Caco-2 (cell line): ENCODE measurements around the gene OAT. TPM values are rescaled to one million over a fixed set of nuclear protein-coding genes. Genes with fewer than 3 reads are reported as not detected.

Experiments
- BruUV-seq: library from RNA; stranded (reverse); fragments of 400-500 nt; replicated peaks from 2 replicates; lab custom pipeline; 2021; lab: Mats Ljungman, UMichigan
- CTCF ChIA-PET: fragments of 300-600 bp; sonication (Branson Sonifier 250); formaldehyde crosslinking; loops from one replicate; lab custom pipeline; 2022; ENCODE audit warnings: antibody characterized with exemption; lab: Charles Lee
- POLR2A ChIA-PET: fragments of 300-600 bp; sonication (Branson Sonifier 250); formaldehyde crosslinking; loops from one replicate; lab custom pipeline; 2022; ENCODE audit warnings: antibody characterized with exemption; lab: Charles Lee
- DNase-seq, 2 experiments: peaks; one replicate each; pipeline versions ENCODE4 v3.0.0 to v3.0.0-alpha.2; 2020 to 2022
- H3K27me3 ChIP-seq: replicated peaks from 2 replicates; pipeline ENCODE4 v1.6.0; 2011; ENCODE audit warnings: low read length; ENCODE audit not compliant: control insufficient read depth, insufficient read depth
- H3K36me3 ChIP-seq: 2 replicates; pipeline ENCODE4 v1.5.1; 2011; ENCODE audit warnings: low read length; ENCODE audit not compliant: control insufficient read depth, insufficient read depth
- H3K4me1 ChIP-seq: fragments of 250-450 bp; sonication (Bioruptor Pico); 2 replicates; pipeline ENCODE4 v1.5.1; 2020; ENCODE audit warnings: mild to moderate bottlenecking
- H3K4me3 ChIP-seq: 2 replicates; pipeline ENCODE4 v1.5.1; 2011; ENCODE audit warnings: low read depth, mild to moderate bottlenecking, control low read depth, low read length
- H3K9me3 ChIP-seq: fragments of 250-450 bp; sonication (Bioruptor Pico); 2 replicates; pipeline ENCODE4 v1.5.1; 2020; ENCODE audit warnings: mild to moderate bottlenecking, moderate library complexity
- H3K27ac Mint-ChIP-seq: one replicate; pipeline ENCODE4 v1.8.0; 2022; ENCODE audit warnings: mixed read lengths; ENCODE audit not compliant: unreplicated experiment
- H3K27me3 Mint-ChIP-seq: one replicate; pipeline ENCODE4 v1.8.0; 2022; ENCODE audit warnings: mixed read lengths; ENCODE audit not compliant: insufficient read depth, unreplicated experiment
- H3K36me3 Mint-ChIP-seq: one replicate; pipeline ENCODE4 v1.8.0; 2022; ENCODE audit warnings: mild to moderate bottlenecking, mixed read lengths; ENCODE audit not compliant: insufficient read depth, unreplicated experiment
- H3K4me1 Mint-ChIP-seq: one replicate; pipeline ENCODE4 v1.8.0; 2022; ENCODE audit warnings: low read depth, mixed read lengths; ENCODE audit not compliant: unreplicated experiment
- H3K4me3 Mint-ChIP-seq: one replicate; pipeline ENCODE4 v1.8.0; 2022; ENCODE audit warnings: mild to moderate bottlenecking, moderate library complexity, mixed read lengths; ENCODE audit not compliant: unreplicated experiment
- H3K9me3 Mint-ChIP-seq: one replicate; pipeline ENCODE4 v1.8.0; 2022; ENCODE audit warnings: mixed read lengths; ENCODE audit not compliant: unreplicated experiment
- intact Hi-C: fragments of 100-400 bp; cut with micrococcal nuclease; formaldehyde crosslinking; loops from one replicate; pipeline ENCODE4 v1.10.0; 2022; ENCODE audit not compliant: unreplicated experiment
- total RNA-seq: library from RNA; stranded (reverse); gene quantifications from 2 replicates; pipeline ENCODE4 v1.2.3, GENCODE V29; 2022
- TF ChIP-seq, protein P1 (sequence below), 2 experiments: fragments of 200-600 bp in 1 of 2; IDR thresholded peaks; 1 replicate in 1 of 2; 2 replicates in 1 of 2; pipeline versions ENCODE4 v1.5.1 to v1.8.0; 2011 to 2022; ENCODE audit warnings: antibody characterized with exemption in 1 of 2, control low read depth in 1 of 2, inconsistent platforms in 1 of 2, low read depth in 1 of 2, low read length in 1 of 2, mild to moderate bottlenecking in 1 of 2, moderate library complexity in 1 of 2; ENCODE audit not compliant: insufficient read depth in 1 of 2, severe bottlenecking in 1 of 2, unreplicated experiment in 1 of 2

OAT gene
- total RNA-seq, 1 experiment from 2014 or later = 312 TPM

GRCh38 chr10:124377101-124377500, 41.6 kb downstream of the OAT start:
- no peak overlapping the region for H3K27ac Mint-ChIP-seq
- H3K4me3 ChIP-seq = no peak overlapping the region
- no peaks in the 10 kb centered on the region for H3K9me3 Mint-ChIP-seq
- no peaks in the 10 kb centered on the region; the same call in 1 of the 2 replicates for H3K27me3 ChIP-seq
- CTCF ChIA-PET = interaction anchor here (2.0 kb wide), 1 partner anchor 12 kb away, joined by 6 read pairs; no protein-coding TSS in a partner anchor
- peaks cover 5% of the 10 kb centered on the region for H3K36me3 Mint-ChIP-seq
- H3K4me1 Mint-ChIP-seq = no peaks in the 10 kb centered on the region
- TF ChIP-seq, protein P1, sequence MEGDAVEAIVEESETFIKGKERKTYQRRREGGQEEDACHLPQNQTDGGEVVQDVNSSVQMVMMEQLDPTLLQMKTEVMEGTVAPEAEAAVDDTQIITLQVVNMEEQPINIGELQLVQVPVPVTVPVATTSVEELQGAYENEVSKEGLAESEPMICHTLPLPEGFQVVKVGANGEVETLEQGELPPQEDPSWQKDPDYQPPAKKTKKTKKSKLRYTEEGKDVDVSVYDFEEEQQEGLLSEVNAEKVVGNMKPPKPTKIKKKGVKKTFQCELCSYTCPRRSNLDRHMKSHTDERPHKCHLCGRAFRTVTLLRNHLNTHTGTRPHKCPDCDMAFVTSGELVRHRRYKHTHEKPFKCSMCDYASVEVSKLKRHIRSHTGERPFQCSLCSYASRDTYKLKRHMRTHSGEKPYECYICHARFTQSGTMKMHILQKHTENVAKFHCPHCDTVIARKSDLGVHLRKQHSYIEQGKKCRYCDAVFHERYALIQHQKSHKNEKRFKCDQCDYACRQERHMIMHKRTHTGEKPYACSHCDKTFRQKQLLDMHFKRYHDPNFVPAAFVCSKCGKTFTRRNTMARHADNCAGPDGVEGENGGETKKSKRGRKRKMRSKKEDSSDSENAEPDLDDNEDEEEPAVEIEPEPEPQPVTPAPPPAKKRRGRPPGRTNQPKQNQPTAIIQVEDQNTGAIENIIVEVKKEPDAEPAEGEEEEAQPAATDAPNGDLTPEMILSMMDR (IDR thresholded peaks at IDR 0.05; ENCODE audit: insufficient read depth in 1 of 2, low read depth in 1 of 2, low read length in 1 of 2, severe bottlenecking in 1 of 2, unreplicated experiment in 1 of 2) = no peak
- no peaks in the 10 kb centered on the region for H3K36me3 ChIP-seq
- no TSS peak for BruUV-seq
- H3K9me3 ChIP-seq = peaks cover under 1% of the 10 kb centered on the region; the same call in 1 of the 2 replicates
- H3K4me3 Mint-ChIP-seq = no peak overlapping the region
- DNase-seq = peak in 1 of 2 experiments; percentile 12
- H3K27me3 Mint-ChIP-seq = peaks cover 13% of the 10 kb centered on the region
- POLR2A ChIA-PET = no interaction called here
- intact Hi-C loops = no loop called here
- no peaks in the 10 kb centered on the region for H3K4me1 ChIP-seq

DNA sequence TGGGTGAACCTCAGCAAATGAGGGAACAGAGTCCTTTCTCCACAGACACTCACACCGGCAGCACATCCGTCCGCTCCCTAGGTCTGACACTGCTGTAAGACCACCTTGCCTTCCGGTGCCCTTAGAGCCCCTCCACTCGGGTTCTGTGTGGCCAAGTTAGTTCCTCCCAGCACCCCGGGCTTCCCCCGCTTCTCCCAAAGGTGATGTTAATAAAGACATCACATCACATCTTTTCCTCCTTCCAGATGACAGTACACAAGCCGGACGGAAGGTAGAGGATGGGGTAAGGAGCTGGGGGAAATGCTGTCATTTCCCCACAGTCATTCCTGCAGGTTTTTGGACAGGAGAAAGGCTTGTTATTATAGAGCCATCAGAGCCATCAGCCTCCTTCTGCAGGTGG, 42.3 kb downstream of the OAT start:
- no peak overlapping the region for H3K4me3 Mint-ChIP-seq

GRCh38 chr10:124375691-124376090, 43.0 kb downstream of the OAT start:
- Histone ChIP-seq H3K27me3 (no peaks in the 10 kb centered on the region; the same call in 1 of the 2 replicates), H3K4me1 (no peaks in the 10 kb centered on the region), H3K36me3 (no peaks in the 10 kb centered on the region), H3K9me3 (peaks cover 4% of the 10 kb centered on the region; the same call in 1 of the 2 replicates), H3K4me3 (no peak overlapping the region)
- no peak overlapping the region for H3K4me3 Mint-ChIP-seq
- no TSS peak for BruUV-seq
- TF ChIP-seq, protein P1 (IDR thresholded peaks at IDR 0.05; ENCODE audit: insufficient read depth in 1 of 2, low read depth in 1 of 2, low read length in 1 of 2, severe bottlenecking in 1 of 2, unreplicated experiment in 1 of 2) = no peak
- no peak for DNase-seq
- H3K4me1 Mint-ChIP-seq = no peaks in the 10 kb centered on the region
- ChIA-PET CTCF (interaction anchor here (2.0 kb wide), 1 partner anchor 13 kb away, joined by 6 read pairs; no protein-coding TSS in a partner anchor), POLR2A (no interaction called here)
- H3K27ac Mint-ChIP-seq = no peak overlapping the region
- peaks cover 10% of the 10 kb centered on the region for H3K27me3 Mint-ChIP-seq
- H3K36me3 Mint-ChIP-seq = peaks cover 5% of the 10 kb centered on the region
- no peaks in the 10 kb centered on the region for H3K9me3 Mint-ChIP-seq
- intact Hi-C loops = no loop called here

More for the DNA sequence above, 42.3 kb downstream of the OAT start:
- H3K4me1 Mint-ChIP-seq = no peaks in the 10 kb centered on the region
- peak in 1 of 2 experiments; percentile 23 for DNase-seq
- POLR2A ChIA-PET = no interaction called here
- no peak overlapping the region for H3K27ac Mint-ChIP-seq
- H3K27me3 ChIP-seq = no peaks in the 10 kb centered on the region; the same call in 1 of the 2 replicates
- CTCF ChIA-PET = interaction anchor here (2.0 kb wide), 1 partner anchor 13 kb away, joined by 6 read pairs; no protein-coding TSS in a partner anchor
- no peaks in the 10 kb centered on the region for H3K36me3 ChIP-seq
- TF ChIP-seq, protein P1 (IDR thresholded peaks at IDR 0.05; ENCODE audit: insufficient read depth in 1 of 2, low read depth in 1 of 2, low read length in 1 of 2, severe bottlenecking in 1 of 2, unreplicated experiment in 1 of 2) = no peak
- no TSS peak for BruUV-seq
- H3K36me3 Mint-ChIP-seq = peaks cover 5% of the 10 kb centered on the region
- H3K4me3 ChIP-seq = no peak overlapping the region
- peaks cover 13% of the 10 kb centered on the region for H3K27me3 Mint-ChIP-seq
- intact Hi-C loops = no loop called here
- no peaks in the 10 kb centered on the region for H3K9me3 Mint-ChIP-seq
- no peaks in the 10 kb centered on the region for H3K4me1 ChIP-seq
- peaks cover 4% of the 10 kb centered on the region; the same call in 1 of the 2 replicates for H3K9me3 ChIP-seq
